ENCODE data around the gene NSRP1.
"Not testable (repeated sequence)": the region's sequence is repeated elsewhere in the genome, so short reads cannot be mapped to it uniquely, and the experiment has no call there.

The NSRP1 gene

GRCh38 chr17:30197416-30197815 is 80.8 kb downstream of the NSRP1 start:
- no peak for TF ChIP-seq CTCF (IDR thresholded peaks at IDR 0.05; ENCODE audit: insufficient read depth, low read length, missing control alignments)
- POLR2A ChIA-PET: no interaction called here
- no peak overlapping the region for H3K4me3 ChIP-seq (ENCODE audit: low read depth, low read length)
- CTCF ChIA-PET: no interaction called here
- no peak for DNase-seq (ENCODE audit: low read depth, low spot score)

- DNase-seq (ENCODE audit: low read depth, low spot score): no peak
- ChIA-PET POLR2A (no interaction called here), CTCF (no interaction called here)
- H3K4me3 ChIP-seq (ENCODE audit: low read depth, low read length): no peak overlapping the region
- TF ChIP-seq CTCF (IDR thresholded peaks at IDR 0.05; ENCODE audit: insufficient read depth, low read length, missing control alignments): no peak
Measured at GRCh38 chr17:30199600-30199999, 83.0 kb downstream of the NSRP1 start.

GRCh38 chr17:30200106-30200505 is 83.5 kb downstream of the NSRP1 start:
- no peak for DNase-seq (ENCODE audit: low read depth, low spot score)
- CTCF ChIA-PET: no interaction called here

GRCh38 chr17:30200656-30201055 is 84.0 kb downstream of the NSRP1 start:
- POLR2A ChIA-PET; DNase-seq (ENCODE audit: low read depth, low spot score); H3K4me3 ChIP-seq (ENCODE audit: low read depth, low read length); CTCF ChIA-PET: not testable (repeated sequence)

More at GRCh38 chr17:30200106-30200505, 83.5 kb downstream of the NSRP1 start:
- no peak for TF ChIP-seq CTCF (IDR thresholded peaks at IDR 0.05; ENCODE audit: insufficient read depth, low read length, missing control alignments)
- no peak overlapping the region for H3K4me3 ChIP-seq (ENCODE audit: low read depth, low read length)
- POLR2A ChIA-PET: no interaction called here

GRCh38 chr17:30203471-30203981 is 86.9 kb downstream of the NSRP1 start:
- CTCF ChIA-PET: no interaction called here

GRCh38 chr17:30207655-30208054 is 91.0 kb downstream of the NSRP1 start:
- no peak overlapping the region for H3K4me3 ChIP-seq (ENCODE audit: low read depth, low read length)
- ChIA-PET POLR2A (no interaction called here), CTCF (no interaction called here)
- no peak for TF ChIP-seq CTCF (IDR thresholded peaks at IDR 0.05; ENCODE audit: insufficient read depth, low read length, missing control alignments)
- no peak for DNase-seq (ENCODE audit: low read depth, low spot score)

More at GRCh38 chr17:30203471-30203981, 86.9 kb downstream of the NSRP1 start:
- no peak for TF ChIP-seq CTCF (IDR thresholded peaks at IDR 0.05; ENCODE audit: insufficient read depth, low read length, missing control alignments)
- H3K4me3 ChIP-seq (ENCODE audit: low read depth, low read length): no peak overlapping the region
- DNase-seq (ENCODE audit: low read depth, low spot score): no peak
- POLR2A ChIA-PET: no interaction called here

- DNase-seq (ENCODE audit: low read depth, low spot score): no peak
- TF ChIP-seq CTCF (IDR thresholded peaks at IDR 0.05; ENCODE audit: insufficient read depth, low read length, missing control alignments): no peak
- ChIA-PET CTCF (no interaction called here), POLR2A (no interaction called here)
- H3K4me3 ChIP-seq (ENCODE audit: low read depth, low read length): no peak overlapping the region
Measured at GRCh38 chr17:30208214-30208613, 91.6 kb downstream of the NSRP1 start.

Data from AG04449 (cell line).